GM12865 (cell line): Measurements from ENCODE around the gene RASSF5.

Experiments used
- DNase-seq: peaks from one replicate; pipeline ENCODE4 v3.0.0; 2010; ENCODE audit warnings: low read depth
- H3K4me3 ChIP-seq: 2 replicates; pipeline ENCODE4 v1.5.1; 2011; ENCODE audit warnings: mild to moderate bottlenecking, low read depth, low read length, control low read depth
- CTCF ChIP-seq: IDR thresholded peaks from 2 replicates; pipeline ENCODE4 v1.5.1; 2011; ENCODE audit warnings: low read length, control low read depth, low read depth, inconsistent platforms; ENCODE audit not compliant: insufficient read depth; ENCODE audit errors: missing control alignments

The RASSF5 gene

GRCh38 chr1:206512851-206513180, 5.5 kb downstream of the RASSF5 start:
- TF ChIP-seq CTCF = no peak
- no peak for DNase-seq
- no peak overlapping the region for H3K4me3 ChIP-seq

- no peak overlapping the region for H3K4me3 ChIP-seq
- no peak for DNase-seq
- no peak for TF ChIP-seq CTCF
Measured at GRCh38 chr1:206513312-206514111, 6.2 kb downstream of the RASSF5 start.

GRCh38 chr1:206514813-206515387, 7.6 kb downstream of the RASSF5 start:
- TF ChIP-seq CTCF = no peak
- no peak overlapping the region for H3K4me3 ChIP-seq
- no peak for DNase-seq

GRCh38 chr1:206516728-206516990, 9.3 kb downstream of the RASSF5 start:
- DNase-seq = no peak
- TF ChIP-seq CTCF = no peak
- H3K4me3 ChIP-seq = no peak overlapping the region

- H3K4me3 ChIP-seq = no peak overlapping the region
- no peak for TF ChIP-seq CTCF
- DNase-seq = no peak
Measured at GRCh38 chr1:206517784-206518183, 10.5 kb downstream of the RASSF5 start.

GRCh38 chr1:206518206-206518605, 10.9 kb downstream of the RASSF5 start:
- no peak for DNase-seq
- TF ChIP-seq CTCF = no peak
- no peak overlapping the region for H3K4me3 ChIP-seq

- TF ChIP-seq CTCF = no peak
- H3K4me3 ChIP-seq = no peak overlapping the region
- no peak for DNase-seq
Measured at GRCh38 chr1:206518743-206519142, 11.4 kb downstream of the RASSF5 start.
